ENCODE measurements around the gene CLEC18B.
"Not testable (repeated sequence)": the region's sequence is repeated elsewhere in the genome, so short reads cannot be mapped to it uniquely, and the experiment has no call there.

The CLEC18B gene

DNA sequence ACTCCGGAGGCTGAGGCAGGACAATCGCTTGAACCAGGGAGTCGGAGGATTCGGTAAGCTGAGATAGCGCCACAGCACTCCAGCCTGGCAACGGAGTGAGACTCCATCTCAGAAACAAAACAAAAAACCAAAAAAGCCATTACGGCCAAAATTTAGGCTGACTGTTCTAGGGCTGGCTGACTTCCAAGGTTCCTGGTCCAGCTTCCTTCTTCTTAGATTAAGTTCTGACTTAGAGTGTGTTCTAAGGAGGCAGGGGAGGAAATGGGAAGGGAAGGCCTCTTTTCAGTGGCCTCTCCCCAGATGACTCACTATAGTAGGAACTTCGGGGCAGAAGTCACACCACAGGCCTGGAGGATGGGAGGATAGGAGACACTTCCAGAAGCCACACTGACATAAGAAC, 27.7 kb upstream of the CLEC18B start:
- TF ChIP-seq SPI1 (IDR thresholded peaks at IDR 0.05; ENCODE audit: borderline replicate concordance, low read depth) (no peak), POLR2AphosphoS5 (IDR thresholded peaks at IDR 0.05; ENCODE audit: low read depth) (no peak), REST (IDR thresholded peaks at IDR 0.05; ENCODE audit: insufficient replicate concordance, low read depth) (no peak), GABPA (IDR thresholded peaks at IDR 0.05; ENCODE audit: low read depth) (no peak)
- TF ChIP-seq, protein P1, sequence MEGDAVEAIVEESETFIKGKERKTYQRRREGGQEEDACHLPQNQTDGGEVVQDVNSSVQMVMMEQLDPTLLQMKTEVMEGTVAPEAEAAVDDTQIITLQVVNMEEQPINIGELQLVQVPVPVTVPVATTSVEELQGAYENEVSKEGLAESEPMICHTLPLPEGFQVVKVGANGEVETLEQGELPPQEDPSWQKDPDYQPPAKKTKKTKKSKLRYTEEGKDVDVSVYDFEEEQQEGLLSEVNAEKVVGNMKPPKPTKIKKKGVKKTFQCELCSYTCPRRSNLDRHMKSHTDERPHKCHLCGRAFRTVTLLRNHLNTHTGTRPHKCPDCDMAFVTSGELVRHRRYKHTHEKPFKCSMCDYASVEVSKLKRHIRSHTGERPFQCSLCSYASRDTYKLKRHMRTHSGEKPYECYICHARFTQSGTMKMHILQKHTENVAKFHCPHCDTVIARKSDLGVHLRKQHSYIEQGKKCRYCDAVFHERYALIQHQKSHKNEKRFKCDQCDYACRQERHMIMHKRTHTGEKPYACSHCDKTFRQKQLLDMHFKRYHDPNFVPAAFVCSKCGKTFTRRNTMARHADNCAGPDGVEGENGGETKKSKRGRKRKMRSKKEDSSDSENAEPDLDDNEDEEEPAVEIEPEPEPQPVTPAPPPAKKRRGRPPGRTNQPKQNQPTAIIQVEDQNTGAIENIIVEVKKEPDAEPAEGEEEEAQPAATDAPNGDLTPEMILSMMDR (IDR thresholded peaks at IDR 0.05; ENCODE audit: insufficient read depth, low read length): no peak
- no peaks in the 10 kb centered on the region for H3K27me3 ChIP-seq (ENCODE audit: insufficient read depth, poor library complexity, severe bottlenecking)
- peak; percentile 23 to 34 for DNase-seq (ENCODE audit: low read depth in 1 of 2, low spot score in 1 of 2)
- no peak overlapping the region for H3K4me3 ChIP-seq (replicated peaks; ENCODE audit: insufficient read depth, low read length)
- H3K27ac ChIP-seq (replicated peaks): no peak overlapping the region

- no peak for DNase-seq (ENCODE audit: low read depth in 1 of 2, low spot score in 1 of 2)
- H3K27ac ChIP-seq (replicated peaks): no peak overlapping the region
- no peak for TF ChIP-seq SPI1 (IDR thresholded peaks at IDR 0.05; ENCODE audit: borderline replicate concordance, low read depth)
- TF ChIP-seq GABPA (IDR thresholded peaks at IDR 0.05; ENCODE audit: low read depth): no peak
- TF ChIP-seq REST (IDR thresholded peaks at IDR 0.05; ENCODE audit: insufficient replicate concordance, low read depth): no peak
- TF ChIP-seq, protein P1 (IDR thresholded peaks at IDR 0.05; ENCODE audit: insufficient read depth, low read length): no peak
- TF ChIP-seq POLR2AphosphoS5 (IDR thresholded peaks at IDR 0.05; ENCODE audit: low read depth): no peak
- H3K27me3 ChIP-seq (ENCODE audit: insufficient read depth, poor library complexity, severe bottlenecking): no peaks in the 10 kb centered on the region
- no peak overlapping the region for H3K4me3 ChIP-seq (replicated peaks; ENCODE audit: insufficient read depth, low read length)
These were observed 26.3 kb upstream of the CLEC18B start for GRCh38 chr16:74447578-74447977.

- Histone ChIP-seq H3K4me3 (replicated peaks; ENCODE audit: insufficient read depth, low read length) (no peak overlapping the region), H3K27me3 (ENCODE audit: insufficient read depth, poor library complexity, severe bottlenecking) (no peaks in the 10 kb centered on the region), H3K27ac (replicated peaks) (no peak overlapping the region)
- DNase-seq (ENCODE audit: low read depth in 1 of 2, low spot score in 1 of 2): no peak
- TF ChIP-seq, protein P1 (IDR thresholded peaks at IDR 0.05; ENCODE audit: insufficient read depth, low read length): no peak
- TF ChIP-seq GABPA (IDR thresholded peaks at IDR 0.05; ENCODE audit: low read depth) (no peak), REST (IDR thresholded peaks at IDR 0.05; ENCODE audit: insufficient replicate concordance, low read depth) (no peak), SPI1 (IDR thresholded peaks at IDR 0.05; ENCODE audit: borderline replicate concordance, low read depth) (no peak), POLR2AphosphoS5 (IDR thresholded peaks at IDR 0.05; ENCODE audit: low read depth) (no peak)
These were observed 25.6 kb upstream of the CLEC18B start for GRCh38 chr16:74446866-74447265.

- not testable (repeated sequence) for H3K27ac ChIP-seq (replicated peaks); H3K27me3 ChIP-seq (ENCODE audit: insufficient read depth, poor library complexity, severe bottlenecking); DNase-seq (ENCODE audit: low read depth in 1 of 2, low spot score in 1 of 2); H3K4me3 ChIP-seq (replicated peaks; ENCODE audit: insufficient read depth, low read length)
These were observed 22.5 kb upstream of the CLEC18B start for GRCh38 chr16:74443624-74444346.

Measured in HL-60 (cell line).